ENCODE measurements around the gene DCAF4.
"Not testable (repeated sequence)": the region's sequence is repeated elsewhere in the genome, so short reads cannot be mapped to it uniquely, and the experiment has no call there.

DCAF4 gene

DNA sequence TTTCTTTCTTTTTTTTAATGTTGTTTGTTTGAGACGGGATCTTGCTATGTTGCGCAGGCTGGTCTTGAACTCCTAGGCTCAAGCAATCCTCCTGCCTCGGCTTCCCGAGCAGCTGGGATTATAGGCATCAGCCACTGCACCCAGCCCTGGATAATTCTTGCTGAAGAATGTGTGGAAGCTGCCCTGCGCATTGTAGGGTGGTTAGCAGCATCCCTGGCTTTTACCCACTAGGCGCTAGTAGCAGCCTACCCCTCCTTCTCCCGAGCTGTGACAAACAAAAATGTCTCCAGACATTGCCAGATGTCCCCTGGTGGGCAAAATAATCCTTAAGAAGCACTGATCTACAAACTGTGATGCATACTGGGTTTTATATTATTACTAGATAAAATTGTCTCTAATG lies 6.6 kb downstream of the DCAF4 start:
- DNase-seq (ENCODE audit: low read depth in 2 of 2) = no peak

DNA sequence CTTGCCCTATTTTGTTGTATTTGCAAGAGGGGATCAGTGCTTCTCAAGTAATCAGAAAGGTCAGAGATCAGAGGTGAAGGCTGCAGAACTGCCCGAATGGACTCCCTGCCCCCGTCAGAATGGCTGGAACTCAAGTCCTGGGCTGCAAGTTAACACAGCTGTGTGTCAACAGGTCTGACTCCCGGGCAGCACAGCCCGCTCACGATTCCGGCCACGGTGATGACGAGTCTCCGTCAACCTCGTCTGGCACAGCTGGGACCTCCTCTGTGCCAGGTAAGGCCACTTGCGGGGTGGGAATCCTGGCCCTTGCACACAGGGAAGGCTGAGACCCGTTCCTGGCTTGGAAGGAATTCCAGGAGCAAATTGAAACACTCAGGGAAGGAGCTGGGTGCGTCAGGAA lies 13.4 kb downstream of the DCAF4 start:
- DNase-seq (ENCODE audit: low read depth in 2 of 2) = no peak

DNA sequence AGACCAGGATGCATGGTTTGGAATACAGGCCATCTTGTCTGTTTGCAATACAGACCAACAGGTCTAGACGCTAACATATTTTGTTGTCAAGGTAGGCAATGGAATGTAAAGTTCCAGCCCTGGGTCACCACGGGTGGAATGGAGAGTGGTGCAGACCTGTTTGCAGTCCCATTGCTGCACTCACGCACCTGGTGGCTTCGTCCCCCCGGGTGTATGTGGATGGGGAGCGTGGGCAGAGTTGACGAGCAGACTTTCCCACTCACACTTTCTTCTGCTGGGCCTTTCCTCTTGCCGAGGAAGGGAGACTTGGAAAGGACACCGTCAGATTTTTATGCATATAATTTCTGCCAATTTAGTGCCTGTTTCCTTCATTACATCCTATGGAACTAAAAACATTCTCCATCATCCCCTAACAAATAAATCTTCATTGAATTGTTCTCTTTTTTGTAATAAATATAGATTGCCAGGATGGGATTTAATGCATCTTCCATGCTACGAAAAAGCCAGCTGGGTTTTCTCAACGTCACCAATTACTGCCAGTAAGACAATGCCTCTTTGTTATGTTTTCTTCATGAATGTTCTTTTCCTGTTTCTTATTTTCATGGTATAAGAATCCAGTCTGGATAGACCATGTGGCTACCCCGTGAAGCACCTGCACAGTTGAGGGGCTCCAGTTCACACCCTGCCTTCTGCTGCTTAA lies 15.2 kb downstream of the DCAF4 start:
- DNase-seq (ENCODE audit: low read depth in 2 of 2) = no peak

GRCh38 chr14:72942934-72943333 lies 16.7 kb downstream of the DCAF4 start:
- no peak for DNase-seq (ENCODE audit: low read depth in 2 of 2)

DNA sequence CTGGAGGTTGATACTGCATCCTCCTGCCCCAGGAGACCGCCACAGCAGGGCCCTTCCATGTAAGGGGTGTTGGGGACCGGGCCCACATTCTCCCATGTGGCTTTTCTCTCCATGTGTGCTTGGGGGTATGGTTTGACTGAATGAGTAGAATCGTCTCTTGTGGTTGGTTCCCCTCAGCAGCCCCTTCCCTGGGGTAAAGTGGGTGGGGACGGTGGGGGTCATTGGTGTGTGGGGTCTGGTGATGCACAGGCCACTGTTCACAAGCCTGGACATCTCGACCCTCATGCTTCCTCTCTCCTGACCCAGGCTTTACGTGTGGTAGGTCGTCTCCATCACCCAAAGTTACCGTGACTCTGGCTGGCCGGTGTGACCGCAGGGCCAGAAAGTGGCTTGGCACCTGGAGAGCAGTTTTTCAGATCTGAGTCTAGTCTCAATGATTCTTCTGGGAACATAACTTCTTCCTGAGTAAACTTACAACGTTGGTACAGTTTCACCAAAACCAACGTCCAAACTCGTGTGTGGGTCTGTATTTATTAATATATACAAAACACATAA lies 17.7 kb downstream of the DCAF4 start:
- DNase-seq (ENCODE audit: low read depth in 2 of 2) = no peak

GRCh38 chr14:72945356-72946027 lies 19.2 kb downstream of the DCAF4 start:
- DNase-seq (ENCODE audit: low read depth in 2 of 2) = no peak

DNA sequence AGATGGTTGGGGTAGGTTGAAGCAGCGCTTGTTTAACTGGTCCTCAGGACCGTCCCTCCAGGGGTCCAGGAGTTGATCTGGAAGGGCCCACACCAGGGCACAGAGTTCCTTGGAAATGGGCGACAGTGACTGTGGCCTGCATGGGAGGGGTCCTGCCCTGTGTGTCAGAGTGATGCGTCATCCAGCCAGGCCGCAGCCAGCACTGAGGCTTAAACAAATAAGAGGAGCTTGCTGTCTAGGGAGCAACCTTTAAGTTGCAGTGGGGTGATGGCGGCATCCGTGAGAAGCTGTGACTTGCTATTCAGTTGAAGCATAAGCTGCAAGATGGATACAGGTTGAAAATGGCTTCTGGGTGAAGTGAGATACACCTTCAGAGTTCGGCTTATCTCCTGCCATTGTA lies 20.2 kb downstream of the DCAF4 start:
- no peak for DNase-seq (ENCODE audit: low read depth in 2 of 2)

DNA sequence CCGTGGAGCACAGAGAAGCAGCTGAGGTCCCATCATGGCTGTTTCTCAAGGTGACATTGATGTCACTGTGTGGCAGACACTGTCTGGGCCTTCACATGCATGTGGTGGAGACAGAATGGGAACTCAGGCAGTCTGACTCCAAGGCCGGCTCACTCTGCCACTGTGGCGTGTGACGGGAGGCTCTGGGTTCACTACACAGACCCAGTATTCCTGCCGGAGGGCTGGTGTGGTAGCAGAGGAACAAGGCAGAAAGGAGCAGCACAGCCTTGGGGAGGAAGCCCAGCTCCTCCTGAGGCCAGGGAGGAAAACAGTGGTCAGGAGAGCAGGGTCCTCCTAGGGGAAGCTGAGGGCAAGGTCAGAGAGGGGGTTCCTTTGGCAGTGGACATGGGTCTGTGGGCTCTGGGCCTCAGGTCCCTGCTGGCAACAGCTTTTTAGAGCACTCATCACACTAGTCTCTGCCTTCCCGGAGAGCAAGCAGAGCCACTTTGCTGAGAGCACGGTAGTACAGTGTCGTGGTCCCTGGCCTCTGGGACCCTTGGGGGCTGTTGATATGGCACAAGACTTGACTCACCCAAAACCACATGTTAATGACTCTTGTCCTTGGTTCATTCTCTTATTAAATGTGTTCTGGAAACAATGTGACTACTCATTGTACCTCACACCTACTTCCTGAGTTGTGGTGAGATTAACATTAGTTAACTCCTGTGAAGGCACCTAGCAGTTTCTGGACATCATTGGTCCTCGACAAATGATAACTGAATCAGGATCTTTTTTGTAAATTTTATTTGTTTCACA lies 21.3 kb downstream of the DCAF4 start:
- DNase-seq (ENCODE audit: low read depth in 2 of 2) = no peak

GRCh38 chr14:72948481-72949138 lies 22.3 kb downstream of the DCAF4 start:
- DNase-seq (ENCODE audit: low read depth in 2 of 2) = peak; percentile 17 to 32

DNA sequence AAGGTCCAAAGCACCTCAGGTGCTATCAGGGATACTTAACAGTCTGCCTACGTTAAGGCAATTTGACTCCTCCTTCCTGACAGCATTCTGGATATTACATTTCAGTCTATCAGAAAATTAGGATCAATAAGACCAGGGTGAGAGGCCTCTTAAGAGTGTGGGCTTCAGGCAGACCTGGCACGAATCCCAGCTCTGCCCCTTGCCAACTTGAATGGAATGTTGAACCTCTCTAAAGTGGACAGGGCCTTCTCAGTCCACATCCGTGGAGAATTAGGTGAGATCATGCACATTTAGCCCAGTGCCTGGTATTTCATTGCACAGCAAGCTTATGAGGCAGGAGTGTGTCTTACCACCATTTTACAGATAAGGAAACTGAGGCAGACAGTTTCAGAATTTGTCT lies 25.9 kb downstream of the DCAF4 start:
- DNase-seq (ENCODE audit: low read depth in 2 of 2) = no peak

DNA sequence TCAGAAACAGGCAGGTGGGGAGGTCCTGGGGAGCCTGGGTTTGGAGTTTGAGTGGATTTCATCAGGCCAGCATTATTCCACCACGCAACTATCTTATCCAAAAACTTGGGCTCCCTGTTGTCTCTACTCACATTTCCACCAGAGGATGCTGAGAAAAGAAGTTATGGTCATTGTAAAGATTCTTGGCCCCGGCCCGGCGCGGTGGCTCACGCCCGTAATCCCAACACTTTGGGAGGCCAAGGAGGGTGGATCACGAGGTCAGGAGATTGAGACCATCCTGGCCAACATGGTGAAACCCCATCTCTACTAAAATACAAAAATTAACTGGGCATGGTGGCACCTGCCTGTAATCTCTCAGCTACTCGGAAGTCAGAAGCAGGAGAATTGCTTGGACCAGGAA lies 30.5 kb downstream of the DCAF4 start:
- DNase-seq (ENCODE audit: low read depth in 2 of 2) = not testable (repeated sequence)

DNA sequence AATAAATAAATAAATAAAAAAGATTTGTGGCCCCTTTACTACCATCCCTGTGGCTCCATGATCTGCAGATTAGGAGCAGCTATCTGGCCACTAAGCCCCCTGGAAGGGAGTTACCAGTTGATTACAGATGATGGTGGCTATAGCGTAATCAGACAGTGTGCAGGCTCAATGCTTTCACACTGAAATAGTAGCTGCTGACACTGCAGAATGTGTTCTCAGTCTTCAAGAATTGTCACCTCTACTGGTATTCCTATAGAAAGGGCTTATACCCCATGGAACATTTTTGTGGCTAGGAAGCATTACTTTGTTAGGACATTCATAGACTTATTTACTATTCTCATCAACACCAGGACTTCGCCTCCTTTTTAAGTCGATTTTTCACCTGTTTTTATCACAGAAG lies 30.9 kb downstream of the DCAF4 start:
- DNase-seq (ENCODE audit: low read depth in 2 of 2) = no peak

DNA sequence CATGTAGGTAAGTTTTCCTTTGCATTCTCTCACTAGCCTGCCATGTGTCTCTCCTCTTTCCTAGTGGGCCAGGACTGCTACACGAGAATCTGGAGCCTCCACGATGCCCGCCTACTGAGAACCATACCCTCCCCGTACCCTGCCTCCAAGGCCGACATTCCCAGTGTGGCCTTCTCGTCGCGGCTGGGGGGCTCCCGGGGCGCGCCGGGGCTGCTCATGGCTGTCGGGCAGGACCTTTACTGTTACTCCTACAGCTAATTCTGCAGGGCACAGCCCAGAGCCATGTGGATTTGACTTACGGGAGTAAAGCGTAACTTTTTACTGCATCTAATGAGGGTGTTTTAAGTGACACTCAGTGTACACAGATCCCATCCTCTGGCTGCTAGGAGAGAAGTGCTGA lies 32.3 kb downstream of the DCAF4 start:
- no peak for DNase-seq (ENCODE audit: low read depth in 2 of 2)

DNA sequence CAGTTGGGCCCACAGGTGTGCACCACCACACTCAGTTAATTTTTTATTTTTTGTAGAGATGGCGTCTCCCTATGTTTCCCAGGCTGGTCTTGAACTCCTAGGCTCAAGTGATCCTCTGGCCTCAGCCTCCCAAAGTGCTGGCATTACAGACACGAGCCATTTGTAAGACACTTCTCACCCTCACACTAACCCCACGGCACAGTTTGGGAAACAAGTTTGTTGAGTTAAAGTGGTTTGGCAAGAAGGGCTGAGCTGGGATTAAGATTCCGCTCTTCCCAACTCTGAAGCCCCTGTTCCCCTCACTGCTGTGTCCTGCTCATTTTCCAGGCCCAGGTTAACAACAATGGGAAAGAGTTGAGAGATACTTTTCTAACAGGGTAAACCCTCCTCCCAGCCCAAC lies 34.8 kb downstream of the DCAF4 start:
- not testable (repeated sequence) for DNase-seq (ENCODE audit: low read depth in 2 of 2)

GRCh38 chr14:72961579-72962335 lies 35.5 kb downstream of the DCAF4 start:
- DNase-seq (ENCODE audit: low read depth in 2 of 2) = no peak

GRCh38 chr14:72962336-72962754 lies 36.1 kb downstream of the DCAF4 start:
- peak; percentile 13 to 18 for DNase-seq (ENCODE audit: low read depth in 2 of 2)

DNA sequence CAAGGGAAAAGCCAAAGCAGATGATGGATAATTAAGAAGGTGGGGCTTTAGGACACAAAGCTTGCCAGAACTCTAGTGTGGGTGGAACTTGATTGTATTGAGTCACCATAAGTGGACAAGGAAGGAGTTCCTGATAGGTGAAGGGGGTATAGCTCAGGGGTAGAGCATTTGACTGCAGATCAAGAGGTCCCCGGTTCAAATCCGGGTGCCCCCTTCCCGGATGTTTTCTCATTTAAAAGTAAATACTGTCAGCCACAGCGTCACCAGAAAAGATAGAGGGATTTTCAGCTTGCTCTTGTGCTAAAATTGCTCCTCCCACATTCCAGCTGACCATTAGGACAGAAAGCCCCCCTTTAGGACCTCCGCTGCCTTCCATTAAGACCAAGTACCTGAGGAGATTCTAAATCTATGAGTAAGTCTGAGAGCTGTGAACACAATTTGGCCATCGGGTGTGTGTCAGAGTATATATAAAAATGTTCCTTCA lies 36.6 kb downstream of the DCAF4 start:
- DNase-seq (ENCODE audit: low read depth in 2 of 2) = peak; percentile 42 to 52

GRCh38 chr14:72965249-72965648 lies 39.0 kb downstream of the DCAF4 start:
- DNase-seq (ENCODE audit: low read depth in 2 of 2) = no peak

DNA sequence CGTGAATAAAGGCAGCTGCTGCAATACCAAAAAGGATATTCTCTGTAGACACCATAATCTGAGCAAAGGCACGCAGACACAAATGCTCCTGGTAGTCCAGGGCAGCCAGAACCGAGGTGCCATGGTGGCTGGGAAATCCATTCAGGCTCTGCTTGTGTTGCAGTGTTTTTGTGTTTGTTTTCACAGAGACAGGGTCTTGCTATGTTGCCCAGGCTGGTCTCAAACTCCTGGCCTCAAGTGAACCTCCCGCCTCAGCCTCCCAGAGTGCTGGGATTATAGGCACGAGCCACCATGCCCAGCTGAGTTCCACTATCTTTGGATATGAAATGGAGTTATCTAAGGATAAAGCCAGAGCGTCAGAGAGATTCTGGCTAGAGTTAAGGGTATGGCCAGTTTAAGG lies 39.8 kb downstream of the DCAF4 start:
- no peak for DNase-seq (ENCODE audit: low read depth in 2 of 2)

GRCh38 chr14:72968316-72968715 lies 42.1 kb downstream of the DCAF4 start:
- DNase-seq (ENCODE audit: low read depth in 2 of 2) = no peak

DNA sequence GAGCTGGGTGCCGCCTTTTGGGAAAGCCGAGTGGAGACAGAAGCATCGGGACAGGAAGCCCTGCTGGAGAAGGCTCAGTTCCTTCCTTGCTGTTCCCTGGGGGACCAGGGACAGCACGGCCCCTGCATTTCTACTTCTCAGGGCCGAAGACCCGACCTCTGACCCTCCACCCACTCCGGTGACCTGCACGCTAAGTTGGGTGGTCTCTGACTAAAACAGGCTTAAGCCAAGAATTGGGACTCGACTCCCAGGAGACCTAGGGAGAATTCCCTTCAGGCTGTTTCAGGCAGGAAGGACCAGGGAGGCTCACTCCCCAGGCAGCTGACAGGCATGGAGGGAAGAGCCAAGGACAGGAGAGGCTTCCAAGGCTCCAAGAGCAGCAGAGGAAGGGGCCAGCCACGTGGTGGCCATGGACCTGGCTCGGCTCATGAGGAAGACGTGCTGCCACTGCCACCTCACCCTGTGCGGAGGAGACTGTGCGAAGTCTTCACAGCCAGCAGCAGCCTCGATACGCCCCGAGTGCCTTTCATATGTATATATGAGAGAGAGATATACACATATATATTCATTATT lies 43.9 kb downstream of the DCAF4 start:
- no peak for DNase-seq (ENCODE audit: low read depth in 2 of 2)

Data from fibroblast of skin of left biceps (primary cell).